Spleen (tissue), 7 donors: ENCODE measurements around the gene MED27.

Experiments
- CTCF ChIP-seq, 11 experiments: fragments of 200-600 bp in 7 of 11; fragments of 450-650 bp in 4 of 11; sonication (generic) in 4 of 11; IDR thresholded peaks in 8 of 11; conservative IDR thresholded peaks in 3 of 11; 1 replicate in 7 of 11; 2 replicates in 4 of 11; pipeline versions ENCODE4 v1.4.0 to v1.8.0; 2016 to 2021; ENCODE audit warnings: antibody characterized with exemption in 11 of 11, inconsistent platforms in 4 of 11, mild to moderate bottlenecking in 1 of 11
- POLR2A ChIP-seq, 3 donors: fragments of 450-650 bp; IDR thresholded peaks; one replicate each; pipeline ENCODE4 v1.5.1; 2017; ENCODE audit warnings: antibody characterized with exemption in 3 of 3, mild to moderate bottlenecking in 1 of 3
- POLR2AphosphoS5 ChIP-seq, 3 donors: sonication (generic); formaldehyde crosslinking; IDR thresholded peaks; one replicate each; pipeline ENCODE4 v1.5.1; 2017; ENCODE audit warnings: antibody characterized with exemption in 3 of 3
- donor health status: DM: no; HTN: no; CAD: no; lungs with moderate emphysema.
- donor health status: DM: no; HTN: no; CAD: no.
- donor health status: DM: no; HTN: no; CAD: no.

- TF ChIP-seq POLR2A (IDR thresholded peaks at IDR 0.05) (no peak), CTCF (IDR thresholded peaks at IDR 0.05 in 8 of 11, conservative IDR thresholded peaks at IDR 0.05 in 3 of 11) (no peak), POLR2AphosphoS5 (IDR thresholded peaks at IDR 0.05) (no peak)
Measured at GRCh38 chr9:131961496-131961880, 118.2 kb downstream of the MED27 start.
